ENCODE data around the gene STXBP6. TPM values are rescaled to one million over a fixed set of nuclear protein-coding genes. Genes with fewer than 3 reads are reported as not detected.

The STXBP6 gene
- total RNA-seq, 1 donor from 2014 or later: 27.1 TPM

GRCh38 chr14:25044106-25044698, 5.7 kb downstream of the STXBP6 start:
- Histone ChIP-seq H3K4me2 (ENCODE audit: low read length) (no peak overlapping the region), H4K20me1 (ENCODE audit: insufficient read depth, low read length) (no peaks in the 10 kb centered on the region), H3K4me3 (ENCODE audit: insufficient read depth, low read depth, low read length) (no peak overlapping the region), H2AFZ (ENCODE audit: low read depth, low read length) (no peak overlapping the region), H3K9ac (ENCODE audit: low read length) (no peak overlapping the region), H3K36me3 (ENCODE audit: insufficient read depth, low read length) (no peaks in the 10 kb centered on the region), H3K4me1 (ENCODE audit: insufficient read depth, low read length) (peaks cover 11% of the 10 kb centered on the region), H3K79me2 (ENCODE audit: insufficient read depth, low read length) (no peaks in the 10 kb centered on the region), H3K9me3 (ENCODE audit: insufficient read depth, low read depth, low read length) (no peaks in the 10 kb centered on the region), H3K27ac (ENCODE audit: low read depth, low read length) (no peak overlapping the region), H3K27me3 (ENCODE audit: insufficient read depth, low read length) (no peaks in the 10 kb centered on the region)
- Mint-ChIP-seq H3K36me3 (ENCODE audit: low read depth, unreplicated experiment) (peaks cover 4% of the 10 kb centered on the region), H3K4me1 (ENCODE audit: low read depth, unreplicated experiment) (peaks cover 31% of the 10 kb centered on the region), H3K4me3 (ENCODE audit: unreplicated experiment) (no peak overlapping the region), H3K27ac (ENCODE audit: unreplicated experiment) (no peak overlapping the region), H3K27me3 (ENCODE audit: low read depth, unreplicated experiment) (peaks cover 2% of the 10 kb centered on the region), H3K9me3 (ENCODE audit: unreplicated experiment) (no peaks in the 10 kb centered on the region)
- TF ChIP-seq EZH2 (IDR thresholded peaks at IDR 0.05; ENCODE audit: insufficient read depth, low read length) (no peak), CTCF (IDR thresholded peaks at IDR 0.05; ENCODE audit: insufficient read depth, low read depth, low read length) (no peak)
- DNase-seq (ENCODE audit: low read depth) (no peak), FAIRE-seq (no peak)

GRCh38 chr14:25042362-25043299, 7.3 kb downstream of the STXBP6 start:
- Histone ChIP-seq H3K27ac (ENCODE audit: low read depth, low read length) (no peak overlapping the region), H3K36me3 (ENCODE audit: insufficient read depth, low read length) (no peaks in the 10 kb centered on the region), H3K4me1 (ENCODE audit: insufficient read depth, low read length) (no peaks in the 10 kb centered on the region), H4K20me1 (ENCODE audit: insufficient read depth, low read length) (no peaks in the 10 kb centered on the region), H2AFZ (ENCODE audit: low read depth, low read length) (no peak overlapping the region), H3K9me3 (ENCODE audit: insufficient read depth, low read depth, low read length) (no peaks in the 10 kb centered on the region), H3K27me3 (ENCODE audit: insufficient read depth, low read length) (no peaks in the 10 kb centered on the region), H3K4me3 (ENCODE audit: insufficient read depth, low read depth, low read length) (no peak overlapping the region), H3K4me2 (ENCODE audit: low read length) (no peak overlapping the region), H3K9ac (ENCODE audit: low read length) (no peak overlapping the region), H3K79me2 (ENCODE audit: insufficient read depth, low read length) (no peaks in the 10 kb centered on the region)
- Mint-ChIP-seq H3K27ac (ENCODE audit: unreplicated experiment) (no peak overlapping the region), H3K36me3 (ENCODE audit: low read depth, unreplicated experiment) (peaks cover 4% of the 10 kb centered on the region), H3K4me3 (ENCODE audit: unreplicated experiment) (no peak overlapping the region), H3K4me1 (ENCODE audit: low read depth, unreplicated experiment) (peaks cover 26% of the 10 kb centered on the region), H3K27me3 (ENCODE audit: low read depth, unreplicated experiment) (peaks cover under 1% of the 10 kb centered on the region), H3K9me3 (ENCODE audit: unreplicated experiment) (no peaks in the 10 kb centered on the region)
- FAIRE-seq (peak; percentile 67), DNase-seq (ENCODE audit: low read depth) (peak; percentile 42)
- TF ChIP-seq CTCF (IDR thresholded peaks at IDR 0.05; ENCODE audit: insufficient read depth, low read depth, low read length): peak; percentile 33
- TF ChIP-seq EZH2 (IDR thresholded peaks at IDR 0.05; ENCODE audit: insufficient read depth, low read length): no peak

Measured in astrocyte (in vitro differentiated cells and primary cell).